GM19468 (cell line): ENCODE data around the gene BPIFA1.

ENCODE experiments used
- ATAC-seq: cut with Tn5 transposase; IDR thresholded peaks from one replicate; pipeline ENCODE4 v1.9.1; 2021; ENCODE audit warnings: mild to moderate bottlenecking, moderate library complexity, moderate number of reproducible peaks; ENCODE audit not compliant: unreplicated experiment; ENCODE audit errors: extremely low read depth

BPIFA1 gene

GRCh38 chr20:33239418-33239817 lies 3.6 kb downstream of the BPIFA1 start:
- no peak for ATAC-seq

DNA sequence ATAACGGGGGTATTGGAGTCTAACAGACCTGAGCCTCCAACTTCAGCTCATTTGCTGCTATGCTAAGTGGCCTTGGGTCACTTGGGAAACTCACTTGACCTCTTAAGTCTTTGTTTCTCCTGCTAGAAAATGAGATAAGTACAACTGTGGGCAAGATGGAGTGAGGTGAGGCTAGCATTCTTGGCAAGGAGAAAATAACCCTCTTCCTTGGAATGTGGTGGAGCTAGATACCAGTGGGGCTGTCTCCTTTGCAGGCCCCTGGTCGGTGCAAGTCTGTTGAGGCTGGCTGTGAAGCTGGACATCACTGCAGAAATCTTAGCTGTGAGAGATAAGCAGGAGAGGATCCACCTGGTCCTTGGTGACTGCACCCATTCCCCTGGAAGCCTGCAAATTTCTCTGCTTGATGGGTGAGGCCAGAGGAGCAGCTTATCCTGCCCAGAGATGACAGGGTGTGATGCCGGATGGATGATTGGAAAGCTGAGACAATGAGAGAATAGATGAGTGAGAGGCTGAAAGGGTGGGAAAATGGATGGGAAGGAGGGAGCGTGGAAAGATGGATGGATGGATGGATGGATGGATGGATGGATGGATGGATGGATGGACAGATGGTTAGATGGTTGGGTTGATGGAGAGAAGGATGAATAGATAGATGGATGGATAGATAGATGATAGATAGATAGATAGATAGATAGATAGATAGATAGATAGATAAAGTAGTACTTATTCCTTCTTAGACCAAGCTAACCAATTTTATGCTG lies 4.4 kb downstream of the BPIFA1 start:
- ATAC-seq, result no peak

DNA sequence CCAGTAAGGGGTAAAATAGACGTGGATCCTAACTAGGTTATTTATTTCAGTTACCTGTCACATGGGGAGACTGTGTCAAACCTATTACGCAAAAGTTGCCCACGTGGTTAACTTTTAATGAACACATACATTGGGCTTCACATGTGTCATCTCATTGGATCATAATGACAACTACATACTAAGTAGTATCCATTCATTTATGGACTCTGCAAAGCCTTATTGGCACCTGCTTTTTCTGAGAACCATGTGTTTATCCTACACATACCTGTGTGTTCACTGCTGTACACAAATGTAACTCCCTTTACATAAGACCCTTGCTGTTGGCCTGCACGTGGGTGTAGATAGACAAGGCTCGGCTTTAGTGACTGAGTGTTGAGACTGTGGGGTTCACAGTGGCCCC lies 5.1 kb downstream of the BPIFA1 start:
- no peak for ATAC-seq

DNA sequence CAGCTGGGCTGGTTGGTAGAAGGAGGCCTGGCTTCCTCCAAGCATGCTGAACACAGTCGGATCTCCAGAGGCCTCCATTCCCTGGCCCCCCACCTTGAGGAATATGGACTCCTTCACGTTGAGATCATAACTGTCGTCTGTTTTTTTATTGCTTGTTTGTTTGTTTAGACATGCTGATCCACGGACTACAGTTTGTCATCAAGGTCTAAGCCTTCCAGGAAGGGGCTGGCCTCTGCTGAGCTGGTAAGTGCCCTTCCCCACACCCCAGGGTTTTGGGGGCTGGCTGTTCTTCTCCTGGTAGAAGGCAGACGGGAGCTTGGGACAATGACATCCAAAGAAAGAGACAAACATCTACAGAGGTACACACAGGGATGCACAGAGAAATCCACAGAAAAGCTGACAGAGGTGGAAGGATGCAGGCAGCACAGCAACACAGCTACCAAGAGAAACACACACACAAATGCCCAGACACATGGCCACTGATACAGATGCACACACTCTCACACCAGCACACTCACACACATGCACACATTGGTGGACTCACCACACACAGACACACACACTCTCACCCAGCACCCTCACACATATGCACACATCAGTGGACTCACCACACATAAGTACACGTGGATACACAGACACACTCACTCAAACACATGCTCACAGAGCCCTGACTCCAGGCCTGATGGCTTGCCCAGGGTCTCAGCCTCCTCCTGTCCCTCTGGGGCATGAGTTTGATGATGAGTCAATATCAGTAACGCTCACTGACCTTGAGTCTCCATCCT lies 6.7 kb downstream of the BPIFA1 start:
- no peak for ATAC-seq

DNA sequence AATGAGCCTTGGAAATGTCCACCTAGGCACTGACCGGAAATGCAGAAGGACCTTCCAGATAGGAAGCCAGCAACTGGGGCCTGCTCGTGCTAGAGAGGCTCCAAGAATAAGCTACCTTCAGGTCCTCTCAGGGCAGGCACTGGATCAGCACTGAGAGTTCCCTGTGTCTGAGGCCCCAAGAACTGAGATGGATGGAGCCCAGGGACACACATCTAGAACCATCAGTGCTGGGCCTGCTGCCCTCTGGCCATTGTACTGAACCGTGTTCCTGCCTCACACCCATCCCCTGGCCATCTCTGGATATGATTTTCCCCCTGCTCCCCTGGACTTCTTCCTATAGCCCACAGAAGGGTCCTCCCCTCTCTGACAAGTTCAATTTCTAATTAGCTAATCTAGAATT lies 10.3 kb downstream of the BPIFA1 start:
- ATAC-seq, result no peak

GRCh38 chr20:33249456-33249855 lies 13.7 kb downstream of the BPIFA1 start:
- ATAC-seq, result no peak

DNA sequence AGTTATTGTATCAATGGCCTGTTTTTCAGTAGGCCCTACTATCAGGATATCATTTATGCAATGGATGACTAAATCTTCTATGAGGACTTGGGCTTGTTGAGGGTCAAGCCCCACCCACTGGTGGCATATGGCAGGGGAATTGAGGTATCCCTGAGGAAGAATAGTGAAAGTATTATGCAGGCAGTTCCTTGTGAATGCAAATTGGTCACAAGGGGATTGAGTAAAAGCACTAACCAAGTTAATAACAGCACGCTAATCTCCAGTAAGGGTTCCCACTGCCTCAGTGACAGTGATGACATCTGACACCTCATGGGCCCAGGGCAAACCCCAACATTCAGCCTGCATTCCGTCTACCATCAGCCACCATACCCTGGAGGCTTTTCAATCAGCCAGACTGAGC lies 14.9 kb downstream of the BPIFA1 start:
- ATAC-seq, result no peak

DNA sequence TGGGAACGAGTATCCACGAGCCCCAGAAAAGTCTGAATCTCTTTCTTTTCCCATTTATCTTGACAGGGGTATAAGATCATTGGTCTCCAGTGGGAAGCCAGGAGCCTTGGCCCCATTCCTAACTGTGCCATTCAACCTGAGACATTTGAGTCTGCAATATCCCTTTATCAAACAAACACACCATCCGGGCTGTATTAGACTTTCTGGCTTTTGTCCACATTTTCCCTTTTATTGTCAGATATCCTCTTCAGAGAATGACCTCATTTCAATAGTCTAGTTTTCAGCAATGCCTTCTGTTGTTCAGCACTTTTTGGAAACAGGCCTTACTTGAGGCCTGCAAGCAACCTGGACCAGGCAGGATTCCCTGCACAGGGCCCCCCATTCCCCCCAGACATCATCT lies 15.7 kb downstream of the BPIFA1 start:
- ATAC-seq, result no peak

DNA sequence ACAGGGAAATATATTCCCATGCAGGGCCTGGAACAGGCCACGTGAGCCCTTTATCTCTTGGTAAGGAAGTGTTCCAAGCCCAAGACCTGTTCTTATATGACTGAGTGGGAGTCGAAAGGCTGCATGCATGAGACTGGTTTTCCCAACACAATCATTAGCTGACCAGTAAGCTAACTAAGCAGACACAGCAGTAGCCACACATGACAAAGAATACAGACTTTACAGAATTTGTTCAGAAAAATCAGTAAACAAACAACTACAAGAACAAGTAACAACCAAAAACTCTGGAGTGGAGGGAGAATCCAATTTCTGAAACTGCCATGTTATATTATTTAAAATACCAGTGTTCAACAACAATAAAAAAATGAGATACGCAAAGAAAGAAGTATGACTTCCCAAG lies 16.7 kb downstream of the BPIFA1 start:
- no peak for ATAC-seq

DNA sequence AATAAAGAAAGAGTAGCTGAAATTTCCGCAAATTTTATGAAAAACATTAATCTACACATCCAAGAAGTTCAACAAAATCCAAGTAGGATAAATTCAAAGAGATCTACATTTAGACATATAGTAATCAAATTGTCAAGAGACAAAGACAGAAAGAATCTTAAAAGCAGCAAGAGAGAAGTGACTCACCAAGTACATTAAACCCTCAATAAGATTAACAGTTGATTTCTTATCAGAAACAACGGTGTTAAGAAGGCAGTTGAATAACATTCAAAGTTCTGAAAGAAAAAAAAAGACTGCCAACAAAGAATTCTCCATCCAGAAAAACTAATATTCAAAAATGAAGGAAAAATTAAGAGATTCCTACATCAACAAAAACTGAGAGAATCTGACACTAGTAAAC lies 19.2 kb downstream of the BPIFA1 start:
- ATAC-seq, result no peak

DNA sequence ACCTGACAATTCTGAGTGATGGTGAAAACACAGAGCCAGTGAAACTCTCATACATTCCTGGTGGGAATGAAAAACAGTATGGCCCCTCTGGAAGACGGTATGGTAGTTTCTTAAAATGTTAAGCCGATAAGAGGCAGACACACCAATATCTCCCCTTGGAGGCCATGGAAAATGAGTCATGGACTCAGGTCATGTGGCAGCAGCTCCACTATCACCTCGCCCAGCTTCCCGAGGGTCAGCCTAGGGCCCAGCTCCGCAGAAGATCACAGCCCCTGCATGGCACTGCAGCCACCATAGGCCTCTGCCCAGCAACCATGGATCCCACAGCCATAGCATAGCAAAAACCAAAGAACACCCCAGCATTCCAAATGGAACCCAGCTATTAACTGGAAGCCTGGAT lies 21.4 kb downstream of the BPIFA1 start:
- no peak for ATAC-seq

DNA sequence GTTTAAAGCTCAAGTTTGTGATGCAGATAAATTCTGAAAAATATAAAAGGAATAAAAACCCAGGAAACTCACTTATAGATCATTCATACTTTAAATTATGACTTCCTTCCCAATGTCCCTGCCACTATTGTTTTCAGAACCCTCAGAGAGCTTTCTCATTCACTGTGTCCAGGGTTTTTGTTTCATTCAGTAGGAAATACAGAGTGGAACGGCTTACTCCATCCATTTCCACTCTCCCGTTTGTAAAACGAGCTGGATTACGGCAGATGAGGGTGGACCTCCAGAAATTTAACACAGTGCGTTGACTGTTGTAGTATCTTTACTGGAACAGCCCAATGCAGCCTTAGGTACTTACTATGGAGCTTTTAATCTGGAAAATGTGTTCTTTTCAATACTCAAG lies 23.6 kb downstream of the BPIFA1 start:
- ATAC-seq, result no peak

DNA sequence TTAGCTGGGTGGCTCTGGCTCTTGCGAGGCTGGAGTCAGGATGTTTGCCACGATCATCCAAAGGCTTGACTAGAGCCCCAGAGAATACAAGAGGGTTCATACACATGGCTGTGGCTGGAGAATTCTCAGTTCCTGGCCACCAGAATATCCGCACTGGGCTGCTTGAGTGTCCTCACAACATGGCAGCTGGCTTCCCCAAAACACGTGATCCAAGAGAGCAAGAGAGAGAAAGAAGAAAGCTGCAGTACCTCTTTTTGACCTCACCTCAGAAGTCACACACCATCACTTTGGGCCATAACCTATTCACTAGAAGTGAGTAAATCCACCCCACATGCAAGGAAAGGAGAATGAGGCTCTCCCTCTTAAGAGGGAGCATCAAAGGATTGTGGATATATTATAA lies 25.7 kb downstream of the BPIFA1 start:
- no peak for ATAC-seq

DNA sequence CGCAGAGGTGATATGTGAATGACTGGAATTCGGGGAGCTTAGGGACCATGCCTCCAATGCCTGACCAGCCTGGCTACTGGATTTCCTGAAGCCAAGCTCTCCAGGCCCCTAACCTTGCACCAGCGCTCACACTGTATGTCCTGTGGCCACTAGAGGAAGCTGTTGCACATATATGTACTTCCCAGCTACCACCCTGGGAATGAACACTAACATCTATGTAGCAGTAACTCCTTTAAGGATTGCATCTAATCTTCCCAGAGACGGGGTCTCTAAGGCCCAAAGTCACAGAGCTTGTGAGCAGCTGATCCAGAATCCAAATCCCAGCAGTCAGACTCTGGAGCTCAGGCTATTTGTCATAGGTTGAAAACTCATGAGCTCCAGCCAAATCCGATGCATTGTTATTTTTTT lies 26.9 kb downstream of the BPIFA1 start:
- ATAC-seq, result no peak

DNA sequence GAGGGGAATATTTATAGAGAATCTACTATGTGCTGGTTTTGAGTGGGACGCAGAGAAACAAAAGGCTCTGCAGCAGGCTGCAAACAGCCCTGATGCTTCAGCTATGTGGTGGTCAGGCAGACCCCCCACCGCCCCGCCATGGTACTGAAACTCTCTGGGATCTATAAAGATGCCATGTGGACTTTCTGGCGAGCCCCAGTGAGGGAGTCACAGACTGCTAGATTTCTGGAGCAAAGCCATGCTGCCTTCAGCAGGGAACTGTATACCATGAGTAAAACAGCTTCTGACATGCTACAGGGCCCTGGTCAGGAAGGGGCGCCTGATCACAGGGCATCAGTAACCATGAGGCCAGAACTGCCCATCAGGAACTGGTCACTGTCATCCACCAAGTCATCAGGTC lies 28.0 kb downstream of the BPIFA1 start:
- no peak for ATAC-seq

DNA sequence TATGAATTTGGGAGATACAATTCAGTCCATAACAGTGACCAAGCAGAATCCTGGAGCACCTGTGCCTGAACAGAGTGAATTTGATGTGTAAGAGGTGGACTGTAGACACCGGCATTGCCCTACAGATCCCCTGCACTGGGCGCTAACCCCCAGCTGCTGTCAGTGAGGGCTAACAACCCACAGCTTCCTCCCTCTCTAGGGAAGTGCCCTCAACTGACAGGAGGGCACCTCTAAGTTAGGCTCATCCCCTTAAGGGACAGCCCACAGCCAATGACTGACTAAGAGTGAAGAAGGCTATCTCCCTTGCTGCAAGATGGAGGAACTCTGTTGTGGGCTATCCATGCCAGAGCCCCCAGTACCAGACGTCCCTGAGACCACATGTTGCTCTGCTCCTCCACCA lies 31.9 kb downstream of the BPIFA1 start:
- ATAC-seq, result no peak

- ATAC-seq, result no peak
Measured at GRCh38 chr20:33272155-33272873, 36.5 kb downstream of the BPIFA1 start.

DNA sequence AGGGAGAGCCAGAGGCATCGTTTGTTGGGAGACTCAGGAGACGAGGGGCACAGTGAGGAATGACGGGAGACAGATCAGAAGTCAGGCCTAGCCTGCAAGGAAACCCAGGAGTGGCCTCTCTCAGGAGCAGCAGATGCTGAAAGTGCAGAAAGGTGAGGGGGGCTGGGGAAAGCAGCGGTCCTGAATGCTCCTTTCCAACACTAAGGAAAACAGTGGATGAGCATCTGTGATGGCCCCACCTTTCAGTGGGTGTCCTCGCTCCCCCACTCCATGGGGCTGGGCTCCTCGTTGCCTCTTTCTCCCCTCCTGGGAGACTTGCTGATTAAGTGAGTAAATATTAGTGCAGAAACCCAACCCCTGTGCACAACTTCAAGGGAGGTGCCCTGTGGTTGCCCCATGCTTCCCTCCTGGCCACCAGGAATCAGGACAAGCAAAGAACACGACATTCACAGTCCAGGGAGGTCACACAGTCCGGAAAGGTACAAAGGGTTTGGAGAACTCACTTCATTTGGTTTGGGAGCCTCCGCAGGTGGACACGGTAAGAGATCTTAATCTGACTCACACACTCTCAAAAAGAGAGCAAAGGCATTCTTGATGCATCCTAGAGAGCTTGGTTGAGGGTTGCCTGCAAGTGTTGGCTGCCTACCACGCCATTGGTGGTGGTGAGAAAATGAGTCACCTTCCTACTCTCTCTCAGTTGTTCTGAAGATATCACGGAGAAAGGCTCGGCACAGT lies 37.5 kb downstream of the BPIFA1 start:
- ATAC-seq, result no peak

DNA sequence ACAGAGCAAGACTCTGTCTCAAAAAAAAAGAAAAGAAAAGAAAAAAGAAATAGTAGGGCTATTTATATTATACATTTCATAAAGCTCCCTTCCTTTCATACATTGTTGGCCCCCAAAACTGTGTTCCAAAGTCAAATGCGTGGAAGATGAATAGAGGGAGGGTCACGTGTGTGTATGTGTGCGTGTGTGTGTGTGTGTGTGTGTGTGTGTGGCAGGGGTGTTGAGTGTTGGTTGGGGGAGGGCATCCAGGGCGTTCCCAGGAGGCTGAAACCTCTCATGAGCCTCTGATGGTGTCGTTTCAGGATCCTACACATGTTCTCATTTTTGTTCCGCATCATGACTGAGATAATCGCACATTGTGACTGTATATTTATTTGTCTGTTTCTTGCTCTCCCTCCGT lies 39.4 kb downstream of the BPIFA1 start:
- no peak for ATAC-seq

GRCh38 chr20:33275871-33276270 lies 40.1 kb downstream of the BPIFA1 start:
- no peak for ATAC-seq
